GM18511 (cell line): ENCODE results near the gene ZC2HC1B.
"Not testable (repeated sequence)": the region's sequence is repeated elsewhere in the genome, so short reads cannot be mapped to it uniquely, and the experiment has no call there.

Source experiments
- ATAC-seq: cut with Tn5 transposase; IDR thresholded peaks from one replicate; pipeline ENCODE4 v1.9.1; 2021; ENCODE audit warnings: mild to moderate bottlenecking, moderate library complexity; ENCODE audit not compliant: unreplicated experiment

Gene ZC2HC1B

DNA sequence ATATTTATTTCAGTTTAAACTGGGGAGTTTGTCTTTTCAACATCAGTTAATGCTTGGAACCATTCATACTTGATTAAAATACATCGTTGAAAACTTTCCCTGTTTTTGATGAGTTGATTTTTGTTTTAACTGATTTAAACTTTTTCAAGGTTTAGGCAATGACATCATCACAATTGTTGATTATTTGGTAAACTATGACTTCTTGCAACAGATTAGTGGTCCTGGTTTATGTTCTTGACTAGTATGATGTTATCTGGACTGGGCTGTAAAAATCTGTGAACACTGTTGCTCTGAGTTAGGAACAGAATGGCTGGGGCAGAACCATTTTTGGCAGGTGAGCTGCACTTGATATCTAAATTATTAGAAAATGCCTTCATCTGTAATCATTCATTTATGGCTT lies at the start of gene ZC2HC1B:
Gene ZC2HC1B (plus strand): TSS at position 241 of the 400 bp plus-strand sequence. CDS start 66 bp downstream, at position 307.
- no peak for ATAC-seq

GRCh38 chr6:143817621-143818020 lies 46.7 kb upstream of the ZC2HC1B start:
- ATAC-seq = no peak

- ATAC-seq = no peak
These were observed 42.9 kb upstream of the ZC2HC1B start for GRCh38 chr6:143821359-143821758.

DNA sequence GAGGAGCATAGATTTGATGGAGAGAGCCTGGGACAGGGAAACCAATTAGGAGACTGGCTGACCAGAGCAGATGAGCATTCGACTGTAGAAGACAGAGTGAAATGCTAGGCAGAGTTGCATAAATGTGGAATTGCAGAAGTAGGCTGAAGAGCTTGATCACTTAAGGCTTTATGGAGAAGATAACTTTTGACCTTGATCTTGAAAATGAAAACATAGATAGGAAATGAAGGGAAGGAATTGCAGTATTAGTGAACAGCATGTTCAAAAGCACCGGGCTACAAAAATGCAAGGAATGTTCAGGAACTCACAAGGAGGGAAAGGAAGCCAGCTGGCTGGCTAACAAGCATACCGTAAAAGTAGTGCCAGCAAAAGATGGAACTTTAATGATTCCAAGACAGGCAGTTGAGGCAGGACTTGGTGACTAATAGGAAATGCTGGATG lies 41.7 kb upstream of the ZC2HC1B start:
- no peak for ATAC-seq

DNA sequence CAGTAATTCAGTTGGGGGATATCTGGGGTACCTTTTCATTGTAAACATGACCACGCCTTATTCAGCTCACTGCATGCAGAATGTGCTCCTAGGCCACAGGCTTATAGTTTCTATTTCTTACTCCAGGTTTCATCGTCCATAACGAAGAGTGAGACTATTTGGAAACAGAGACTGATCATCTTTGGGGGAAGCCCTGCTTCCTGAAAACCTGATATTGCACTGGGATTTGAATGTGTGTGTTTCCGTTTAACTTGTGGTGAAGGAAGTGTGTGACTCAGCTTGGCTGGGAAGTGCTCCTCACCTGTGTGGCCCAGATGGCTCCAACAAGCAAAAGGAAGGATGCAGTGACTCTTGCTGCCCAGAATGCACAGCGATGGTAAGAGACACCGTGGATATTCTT lies 40.7 kb upstream of the ZC2HC1B start:
- ATAC-seq = no peak

DNA sequence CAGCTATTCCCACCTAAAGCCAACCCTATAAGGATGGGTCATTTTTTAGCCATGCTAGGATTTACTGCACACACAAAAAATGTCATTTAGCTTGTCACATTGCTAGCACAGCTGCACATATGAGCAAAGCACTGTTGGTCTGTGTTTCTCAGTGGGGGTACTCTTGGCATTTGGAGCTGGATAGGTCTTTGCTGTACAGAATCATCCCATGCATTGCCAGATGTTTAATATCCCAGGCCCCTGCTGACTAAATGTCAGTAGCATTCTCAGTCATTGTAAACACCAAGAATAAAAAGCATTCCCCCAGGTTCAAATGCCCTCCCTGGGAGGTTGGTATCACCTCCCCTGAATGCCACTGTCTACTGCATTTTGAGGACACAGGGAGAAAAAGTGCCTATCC lies 35.7 kb upstream of the ZC2HC1B start:
- no peak for ATAC-seq

DNA sequence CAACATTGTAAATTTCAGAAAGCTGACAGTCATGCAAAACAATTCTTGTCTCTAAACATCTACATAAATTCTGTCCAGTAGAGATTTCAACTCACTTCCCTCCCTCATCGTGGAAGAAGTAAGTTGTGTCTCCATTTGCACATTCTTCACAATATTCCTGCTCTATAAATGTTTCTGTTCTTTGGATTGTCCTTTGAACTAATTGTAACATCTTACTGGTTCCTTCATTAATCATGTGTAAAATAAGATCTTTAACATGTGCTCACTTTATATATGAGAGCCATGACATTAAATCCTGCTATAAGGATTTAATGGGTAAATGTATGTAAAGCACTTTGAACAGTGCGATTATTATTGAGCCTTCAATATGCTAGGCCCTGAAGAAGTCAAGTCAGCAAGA lies 28.1 kb upstream of the ZC2HC1B start:
- ATAC-seq = no peak

DNA sequence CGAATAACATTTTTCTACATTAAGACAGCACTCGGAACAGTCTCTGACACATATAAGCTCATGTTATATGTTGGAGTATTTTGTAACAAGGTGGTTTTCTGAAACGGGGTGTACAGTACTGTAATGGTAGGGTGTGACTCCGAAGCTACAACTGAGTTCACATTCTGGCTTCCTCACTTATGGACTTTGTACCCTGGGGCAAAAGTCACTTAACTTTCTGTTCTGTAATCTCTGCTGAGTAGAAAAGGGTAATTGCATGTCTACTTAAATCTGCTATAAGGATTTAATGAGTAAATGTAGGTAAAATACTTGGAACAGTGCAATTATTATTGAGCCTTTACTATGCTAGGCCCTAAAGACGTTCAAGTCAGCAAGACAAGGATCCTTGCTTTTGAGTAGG lies 25.9 kb upstream of the ZC2HC1B start:
- ATAC-seq = no peak

GRCh38 chr6:143839196-143839595 lies 25.1 kb upstream of the ZC2HC1B start:
- no peak for ATAC-seq

GRCh38 chr6:143840595-143841265 lies 23.5 kb upstream of the ZC2HC1B start:
- ATAC-seq = no peak

DNA sequence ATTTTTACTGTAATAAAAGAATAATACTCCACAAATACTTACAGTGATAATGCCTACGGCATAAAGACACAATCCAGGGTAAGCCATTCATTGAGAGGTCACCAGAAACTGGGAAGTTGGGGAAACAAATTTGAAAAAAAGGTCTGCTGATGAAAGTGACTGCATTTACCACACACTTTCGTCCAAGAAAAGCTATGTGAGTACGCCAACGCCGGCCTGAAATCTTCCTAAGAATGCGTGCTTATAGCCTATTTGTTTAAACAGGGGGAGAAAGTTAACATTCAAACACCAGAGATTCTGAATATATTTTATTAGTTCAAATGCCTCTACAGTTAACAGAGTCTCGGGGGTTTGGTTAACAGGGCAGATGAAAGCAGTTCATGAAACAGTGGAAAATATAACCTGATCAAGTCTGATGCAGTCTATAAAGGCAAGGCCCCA lies 21.8 kb upstream of the ZC2HC1B start:
- no peak for ATAC-seq

- peak; percentile 99 for ATAC-seq
These were observed 21.2 kb upstream of the ZC2HC1B start, which contains the start of gene LTV1 for GRCh38 chr6:143842902-143843676. LTV1 (plus strand) TSS chr6:143843338; CDS start chr6:143843478, 140 bp downstream.

DNA sequence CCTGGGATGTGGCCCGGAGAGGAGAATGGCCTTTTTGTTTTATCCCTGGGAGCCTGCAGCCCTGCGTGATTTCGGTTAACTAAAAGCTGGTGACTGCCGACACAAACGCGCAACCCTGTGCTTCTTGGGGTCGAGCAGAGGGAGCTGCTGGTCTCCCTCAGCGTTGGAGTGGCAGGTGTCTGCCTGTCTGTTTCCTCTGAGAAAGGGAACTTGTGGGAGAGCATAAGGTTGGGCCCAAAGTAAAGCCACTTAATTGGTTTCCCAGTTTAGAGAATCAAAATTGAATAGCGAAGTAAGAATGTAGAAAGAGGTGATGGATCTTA lies 20.6 kb upstream of the ZC2HC1B start:
- peak; percentile 14 for ATAC-seq

DNA sequence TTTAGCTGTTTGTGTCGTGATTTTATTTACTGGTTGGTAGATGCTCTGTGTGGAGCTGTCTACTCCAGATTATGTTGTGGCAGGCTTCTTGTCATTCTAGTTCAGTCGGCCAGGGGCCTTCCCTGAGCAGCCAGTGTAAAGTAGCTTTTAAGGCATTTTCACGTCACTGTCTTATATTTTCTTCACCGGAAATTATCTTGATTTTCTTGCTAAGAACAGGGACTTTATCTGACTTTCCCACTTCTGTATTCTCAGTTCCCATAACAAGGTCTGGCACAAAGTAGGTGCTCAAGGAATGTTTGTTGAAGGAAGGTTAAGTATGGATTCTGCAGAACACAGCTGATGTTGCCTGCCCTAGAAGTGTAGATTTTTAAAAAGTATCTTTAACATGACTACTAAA lies 20.3 kb upstream of the ZC2HC1B start:
- no peak for ATAC-seq

DNA sequence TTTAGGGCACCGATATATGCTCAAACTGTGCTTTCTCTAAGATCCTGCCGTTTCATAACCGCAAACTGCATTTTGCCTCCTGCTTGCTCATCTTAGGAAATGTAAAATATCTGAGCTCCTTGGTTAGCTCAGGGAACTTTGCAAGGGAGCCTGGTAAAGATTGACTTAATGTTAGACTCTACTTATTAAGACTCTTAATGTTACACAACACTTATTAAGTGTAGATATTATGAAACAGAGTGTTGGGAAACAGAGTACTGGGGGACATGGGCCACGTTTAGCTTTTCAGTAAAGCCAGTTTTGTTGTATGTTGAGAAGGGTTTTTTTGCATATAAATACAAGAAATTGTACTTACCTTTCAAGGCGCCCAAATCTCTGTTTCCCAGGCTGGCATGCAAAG lies 19.2 kb upstream of the ZC2HC1B start:
- ATAC-seq = no peak

DNA sequence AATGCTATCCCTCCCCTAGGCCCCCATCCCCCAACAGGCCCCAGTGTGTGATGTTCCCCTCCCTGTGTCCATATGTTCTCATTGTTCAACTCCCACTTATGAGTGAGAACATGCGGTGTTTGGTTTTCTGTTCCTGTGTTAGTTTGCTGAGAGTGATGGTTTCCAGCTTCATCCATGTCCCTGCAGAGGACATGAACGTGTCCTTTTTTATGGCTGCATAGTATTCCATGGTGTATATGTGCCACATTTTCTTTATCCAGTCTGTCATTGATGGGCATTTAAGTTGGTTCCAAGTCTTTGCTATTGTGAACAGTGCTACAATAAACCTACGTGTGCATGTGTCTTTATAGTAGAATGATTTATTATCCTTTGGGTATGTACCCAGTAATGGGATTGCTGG lies 12.6 kb upstream of the ZC2HC1B start:
- not testable (repeated sequence) for ATAC-seq

DNA sequence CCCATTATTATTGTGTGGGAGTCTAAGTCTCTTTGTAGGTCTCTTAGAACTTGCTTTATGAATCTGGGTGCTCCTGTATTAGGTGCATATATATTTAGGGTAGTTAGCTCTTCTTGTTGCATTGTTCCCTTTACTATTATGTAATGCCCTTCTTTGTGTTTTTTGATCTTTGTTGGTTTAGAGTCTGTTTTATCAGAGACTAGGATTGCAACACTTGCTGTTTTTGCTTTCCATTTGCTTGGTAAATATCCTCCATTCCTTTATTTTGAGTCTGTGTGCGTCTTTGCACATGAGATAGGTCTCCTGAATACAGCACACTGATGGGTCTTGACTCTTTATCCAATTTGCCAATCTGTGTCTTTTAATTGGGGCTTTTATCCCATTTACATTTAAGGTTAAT lies 9.2 kb upstream of the ZC2HC1B start:
- not testable (repeated sequence) for ATAC-seq

- not testable (repeated sequence) for ATAC-seq
These were observed 7.5 kb upstream of the ZC2HC1B start for GRCh38 chr6:143856762-143857161.

DNA sequence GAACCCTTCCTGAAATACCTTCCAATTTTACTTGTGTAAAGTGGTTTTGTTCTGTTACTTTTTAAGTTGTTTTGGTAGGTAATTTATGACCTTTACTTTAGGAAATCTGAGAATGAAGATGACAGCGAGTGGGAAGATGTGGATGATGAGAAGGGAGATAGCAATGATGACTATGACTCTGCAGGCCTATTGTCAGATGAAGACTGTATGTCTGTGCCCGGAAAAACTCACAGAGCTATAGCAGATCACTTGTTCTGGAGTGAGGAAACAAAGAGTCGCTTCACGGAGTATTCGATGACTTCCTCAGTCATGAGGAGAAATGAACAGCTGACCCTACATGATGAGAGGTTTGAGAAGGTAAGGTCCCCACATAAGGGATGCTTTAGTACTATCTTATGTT lies 6.6 kb upstream of the ZC2HC1B start:
- ATAC-seq = no peak

- ATAC-seq = no peak
These were observed 4.2 kb upstream of the ZC2HC1B start for GRCh38 chr6:143859891-143860660.

DNA sequence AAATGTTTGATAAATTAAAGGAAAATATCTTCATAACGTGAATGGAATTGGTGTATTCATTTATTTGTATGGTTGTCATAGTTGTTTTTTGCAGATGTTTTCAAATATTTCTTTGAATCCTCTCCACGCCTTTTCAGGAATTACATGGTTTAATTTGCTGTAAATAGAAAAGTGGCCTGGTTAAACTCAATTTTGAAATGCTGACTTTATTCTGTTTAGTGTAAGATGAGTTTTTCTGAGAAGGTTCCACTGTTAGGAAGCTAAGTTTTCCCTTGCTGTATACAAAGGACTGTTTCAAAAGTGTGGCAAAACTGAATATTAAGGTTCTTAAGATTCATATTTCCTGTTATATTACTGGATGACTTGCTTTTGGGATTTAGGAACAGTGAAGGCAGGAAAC lies 503 bp upstream of the ZC2HC1B start:
- no peak for ATAC-seq

- ATAC-seq = no peak
These were observed 3.0 kb downstream of the ZC2HC1B start for GRCh38 chr6:143867236-143867635.
